Adipose tissue (tissue), 3 donors: Measurements from ENCODE around the gene PAPPA2. TPM values are rescaled to one million over a fixed set of nuclear protein-coding genes. Genes with fewer than 3 reads are reported as not detected.

Experiments
- H3K27ac ChIP-seq: one replicate; pipeline ENCODE4 v1.5.1; 2013; ENCODE audit warnings: low read depth, low read length
- WGBS, 3 donors: extraction: QIAGEN DNeasy Blood & Tissue Kit; methylation state at CpG; one replicate each; pipeline ENCODE4 v1.1.7; 2013; 5-methylcytosine and 5-hydroxymethylcytosine counted together
- polyA plus RNA-seq, 3 donors: library from polyadenylated mRNA; stranded (reverse); fragments of 200-250 nt; gene quantifications; one replicate each; pipeline ENCODE4 v1.2.3, GENCODE V29; 2013
- donor health status: healthy with polysubstance abuse.
- donor health status: Bipolar disorder and iron deficiency.
- donor health status: healthy.

PAPPA2 gene
- polyA plus RNA-seq, 3 donors: 0.15 to 0.79 (median 0.61) TPM

DNA sequence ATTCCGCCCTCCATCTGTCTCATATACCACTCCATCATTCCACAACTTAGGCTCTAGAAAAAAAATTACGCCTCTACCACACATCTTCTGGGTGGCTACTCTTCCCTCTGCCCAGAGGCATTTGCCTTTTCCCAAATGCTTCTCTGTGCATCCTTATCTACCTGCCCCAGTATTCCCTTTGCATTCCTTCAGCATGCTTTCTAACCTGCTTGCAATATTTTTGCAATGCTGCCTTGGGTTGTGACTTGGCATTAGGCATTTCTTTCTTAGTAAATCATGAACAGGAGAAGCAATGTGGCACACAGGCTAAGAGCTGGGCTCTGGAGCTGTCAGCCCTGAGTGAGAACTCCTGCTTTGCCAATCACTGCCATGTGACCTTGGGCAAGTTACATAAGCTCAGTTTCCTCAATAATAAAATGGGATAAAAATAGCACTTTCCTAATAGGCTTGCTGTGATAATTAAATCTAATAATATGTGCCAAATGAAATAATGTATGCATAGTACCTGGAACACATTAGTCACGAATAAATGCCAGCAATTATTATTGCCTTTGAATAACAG lies 425.6 kb downstream of the PAPPA2 start:
- no peak overlapping the region for H3K27ac ChIP-seq
- WGBS, 3 donors: 80 to 82% (median 82%) methylated on average over 3 of the region's 3 CpGs

DNA sequence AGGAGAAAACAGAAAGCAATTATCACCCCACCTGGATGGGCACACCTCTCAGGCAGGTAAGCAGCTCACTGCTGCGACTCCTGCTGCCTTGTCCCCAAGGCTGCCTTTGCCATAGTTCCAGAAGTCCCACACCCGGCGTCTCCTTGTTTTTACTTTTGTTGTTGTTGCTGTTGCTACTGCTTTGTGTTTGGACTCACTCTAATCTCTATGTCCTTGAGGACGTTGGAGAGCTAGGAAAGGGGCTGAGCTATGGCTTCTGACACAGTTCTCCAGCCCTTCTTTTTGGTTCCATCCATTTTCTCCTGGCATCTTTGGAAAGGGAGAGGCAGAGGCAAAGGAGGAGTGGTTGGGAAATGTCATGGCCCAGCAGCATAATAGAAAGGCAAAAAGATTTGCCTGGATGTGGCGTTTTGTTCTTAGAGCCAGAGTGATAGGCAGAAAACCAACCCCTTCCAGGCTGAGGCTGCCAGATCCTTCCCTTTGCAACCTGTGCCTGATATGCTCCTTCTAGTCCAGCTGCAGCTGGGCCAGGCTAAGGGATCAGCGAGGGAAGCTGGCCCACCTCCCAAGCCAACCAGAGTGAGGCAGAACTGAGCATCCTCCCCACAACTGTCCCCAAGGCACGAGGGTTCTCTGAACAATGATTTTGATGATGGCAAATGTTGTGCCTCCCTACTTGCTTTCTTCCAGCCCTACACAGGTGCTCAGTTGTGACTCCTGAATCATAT lies 430.8 kb downstream of the PAPPA2 start:
- WGBS, 3 donors: 58 to 72% (median 68%) methylated on average over 7 of the region's 7 CpGs

DNA sequence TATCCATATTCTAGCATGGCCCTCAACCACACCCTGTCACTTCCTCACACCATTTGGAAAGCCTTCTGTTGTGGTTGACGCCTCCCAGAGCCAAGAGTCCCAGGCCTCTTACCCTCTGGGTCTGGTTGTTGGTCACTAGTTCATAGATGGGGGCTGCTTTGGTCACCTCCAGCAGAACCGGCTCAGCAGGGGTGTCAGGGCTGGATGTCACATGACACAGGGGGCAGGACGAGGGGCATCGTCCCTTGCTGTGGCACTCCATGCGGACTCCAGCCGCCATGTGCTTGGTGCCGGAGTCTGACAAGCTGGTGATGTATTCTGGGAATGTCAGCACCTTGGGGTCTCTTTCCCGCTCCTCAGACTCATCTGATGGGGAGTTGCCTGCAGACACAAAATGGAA lies 431.5 kb downstream of the PAPPA2 start:
- WGBS, 3 donors: 81 to 92% (median 88%) methylated on average over 8 of the region's 8 CpGs
- H3K27ac ChIP-seq: no peak overlapping the region

More for the DNA sequence above, 430.8 kb downstream of the PAPPA2 start:
- no peak overlapping the region for H3K27ac ChIP-seq
